HCT116 (cell line): ENCODE results near the gene SGCB. TPM values are rescaled to one million over a fixed set of nuclear protein-coding genes. Genes with fewer than 3 reads are reported as not detected.

Experiments used
- ATAC-seq: fragments of 200-7000 bp; cut with Tn5 transposase; 2 replicates; pipeline ENCODE4 v1.9.1; 2020; ENCODE audit warnings: mild to moderate bottlenecking, moderate library complexity
- BruUV-seq: library from RNA; stranded (reverse); fragments of 400-500 nt; replicated peaks from 2 replicates; lab custom pipeline; 2021; lab: Mats Ljungman, UMichigan
- CTCF ChIA-PET: fragments of 300-600 bp; sonication (Branson Sonifier 250); formaldehyde crosslinking; loops from one replicate; lab custom pipeline; 2021; ENCODE audit warnings: antibody characterized with exemption; lab: Charles Lee
- POLR2A ChIA-PET: fragments of 300-600, 350-600 bp; sonication (Branson Sonifier 250); formaldehyde crosslinking; loops from one replicate; lab custom pipeline; 2021; ENCODE audit warnings: antibody characterized with exemption; lab: Charles Lee
- RAD21 ChIA-PET, 2 experiments: fragments of 300-600 bp; sonication (Branson Sonifier 250); formaldehyde crosslinking; loops; one replicate each; lab custom pipeline; 2023; ENCODE audit warnings: low total read pairs in 2 of 2; ENCODE audit not compliant: uncharacterized antibody in 2 of 2, unreplicated experiment in 2 of 2, low non-redundant PET in 1 of 2; lab: Charles Lee
- DNase-seq: peaks from one replicate; pipeline ENCODE4 v3.0.0-alpha.2; 2010; ENCODE audit warnings: low read depth, low spot score
- H2AFZ ChIP-seq: fragments of 200-600 bp; shearing (Covaris generic), sonication (generic); 2 replicates; pipeline ENCODE4 v1.6.1; 2017; ENCODE audit warnings: low read depth, mixed run types, mixed read lengths, antibody characterized with exemption, low read length; ENCODE audit not compliant: poor library complexity, severe bottlenecking
- H3K27ac ChIP-seq: 2 replicates; pipeline ENCODE4 v1.5.1; 2012; ENCODE audit warnings: low read depth, low read length
- H3K27me3 ChIP-seq: fragments of 200-600 bp; sonication (generic); 2 replicates; pipeline ENCODE4 v1.6.1; 2016; ENCODE audit warnings: mixed run types, low read length, mixed read lengths; ENCODE audit not compliant: insufficient read depth
- H3K36me3 ChIP-seq, 2 experiments: fragments of 200-500 bp in 1 of 2; fragments of 200-600 bp in 1 of 2; sonication (Bioruptor generic) in 1 of 2; sonication (generic) in 1 of 2; 2 replicates each; pipeline versions ENCODE4 v1.5.1 to v1.6.1; 2014 to 2016; ENCODE audit warnings: low read length in 2 of 2, inconsistent platforms in 1 of 2, mixed read lengths in 1 of 2, mixed run types in 1 of 2; ENCODE audit not compliant: insufficient read depth in 2 of 2, control insufficient read depth in 1 of 2
- H3K4me1 ChIP-seq, 2 experiments: fragments of 200-600 bp in 1 of 2; sonication (generic) in 1 of 2; 2 replicates each; pipeline versions ENCODE4 v1.5.1 to v1.6.1; 2012 to 2017; ENCODE audit warnings: low read length in 2 of 2, inconsistent platforms in 1 of 2, mild to moderate bottlenecking in 1 of 2, mixed read lengths in 1 of 2, mixed run types in 1 of 2, moderate library complexity in 1 of 2; ENCODE audit not compliant: insufficient read depth in 2 of 2, control insufficient read depth in 1 of 2
- H3K4me2 ChIP-seq: fragments of 200-600 bp; sonication (generic); 2 replicates; pipeline ENCODE4 v1.6.1; 2017; ENCODE audit warnings: mixed run types, low read length, mixed read lengths
- H3K4me3 ChIP-seq, 2 experiments: fragments of 200-600 bp in 1 of 2; sonication (generic) in 1 of 2; replicated peaks in 1 of 2; 2 replicates each; pipeline ENCODE4 v1.5.1; 2011 to 2016; ENCODE audit warnings: low read length in 2 of 2, control low read depth in 1 of 2, low read depth in 1 of 2, mild to moderate bottlenecking in 1 of 2, mixed read lengths in 1 of 2, mixed run types in 1 of 2
- H3K79me2 ChIP-seq: fragments of 200-600 bp; sonication (generic); 2 replicates; pipeline ENCODE4 v1.6.1; 2017; ENCODE audit warnings: mild to moderate bottlenecking, mixed run types, low read length, moderate library complexity, mixed read lengths; ENCODE audit not compliant: insufficient read depth
- H3K9ac ChIP-seq: fragments of 200-600 bp; sonication (generic); 2 replicates; pipeline ENCODE4 v1.6.1; 2016; ENCODE audit warnings: low read length, mixed read lengths
- H3K9me2 ChIP-seq: fragments of 200-600 bp; sonication (generic), shearing (Covaris generic); 2 replicates; pipeline ENCODE4 v1.6.1; 2017; ENCODE audit warnings: mixed run types, mild to moderate bottlenecking, moderate library complexity; ENCODE audit not compliant: insufficient read depth
- H3K9me3 ChIP-seq, 2 experiments: fragments of 200-500 bp in 1 of 2; fragments of 200-600 bp in 1 of 2; sonication (Bioruptor generic) in 1 of 2; sonication (generic) in 1 of 2; 2 replicates each; pipeline ENCODE4 v1.6.1; 2014 to 2017; ENCODE audit warnings: low read length in 2 of 2, mixed read lengths in 2 of 2, inconsistent platforms in 1 of 2, low read depth in 1 of 2, mild to moderate bottlenecking in 1 of 2, mixed run types in 1 of 2, moderate library complexity in 1 of 2; ENCODE audit not compliant: control insufficient read depth in 1 of 2, insufficient read depth in 1 of 2
- H4K20me1 ChIP-seq: fragments of 200-600 bp; sonication (generic), shearing (Covaris generic); 2 replicates; pipeline ENCODE4 v1.6.1; 2017; ENCODE audit warnings: mixed run types, mild to moderate bottlenecking, moderate library complexity; ENCODE audit not compliant: insufficient read depth
- CEBPB ChIP-seq: IDR thresholded peaks from 2 replicates; pipeline ENCODE4 v1.6.1; 2012; ENCODE audit warnings: low read depth
- EGR1 ChIP-seq: IDR thresholded peaks from 2 replicates; pipeline ENCODE4 v1.6.1; 2012; ENCODE audit warnings: low read depth
- EZH2 ChIP-seq: fragments of 200-600 bp; sonication (generic); IDR thresholded peaks from 2 replicates; pipeline ENCODE4 v1.6.1; 2017; ENCODE audit warnings: antibody characterized with exemption, mixed run types
- FOSL1 ChIP-seq: IDR thresholded peaks from 2 replicates; pipeline ENCODE4 v1.6.1; 2012; ENCODE audit warnings: low read depth
- MAX ChIP-seq: IDR thresholded peaks from 2 replicates; pipeline ENCODE4 v1.6.1; 2012
- POLR2A ChIP-seq: IDR thresholded peaks from 2 replicates; pipeline ENCODE4 v1.7.0; 2011; ENCODE audit warnings: borderline replicate concordance; ENCODE audit not compliant: insufficient read depth, insufficient read length; ENCODE audit errors: extremely low read depth
- POLR2AphosphoS5 ChIP-seq: IDR thresholded peaks from 2 replicates; pipeline ENCODE4 v1.6.1; 2011; ENCODE audit warnings: mild to moderate bottlenecking, low read depth, low read length, moderate library complexity
- REST ChIP-seq: IDR thresholded peaks from 2 replicates; pipeline ENCODE4 v1.6.1; 2012; ENCODE audit warnings: low read depth
- SRF ChIP-seq: IDR thresholded peaks from 2 replicates; pipeline ENCODE4 v1.6.1; 2012; ENCODE audit warnings: low read depth
- TCF7L2 ChIP-seq: IDR thresholded peaks from 2 replicates; pipeline ENCODE4 v1.7.0; 2011; ENCODE audit warnings: borderline replicate concordance, inconsistent platforms; ENCODE audit not compliant: insufficient read depth, insufficient read length; ENCODE audit errors: extremely low read depth
- YY1 ChIP-seq: IDR thresholded peaks from 2 replicates; pipeline ENCODE4 v1.6.1; 2011; ENCODE audit warnings: low read length, low read depth, moderate library complexity, mild to moderate bottlenecking; ENCODE audit not compliant: insufficient replicate concordance; ENCODE audit errors: extremely low read depth
- ZFX ChIP-seq: fragments of 450-650 bp; IDR thresholded peaks from 2 replicates; pipeline ENCODE4 v1.6.1; 2017
- intact Hi-C: fragments of 100-400 bp; cut with micrococcal nuclease; formaldehyde crosslinking; loops from 2 replicates; pipeline ENCODE4 v1.10.0; 2022
- total RNA-seq: library from RNA; stranded (reverse); gene quantifications from one replicate; pipeline ENCODE4 v1.2.1, GENCODE V29; 2021; ENCODE audit not compliant: unreplicated experiment

The SGCB gene
- total RNA-seq, 1 experiment from 2014 or later = 18.3 TPM

- H3K4me2 ChIP-seq = no peak overlapping the region
- ChIA-PET RAD21 (no interaction called here), CTCF (no interaction called here), POLR2A (no interaction called here)
- H4K20me1 ChIP-seq = no peaks in the 10 kb centered on the region
- H3K79me2 ChIP-seq = no peaks in the 10 kb centered on the region
- H3K9me3 ChIP-seq = no peaks in the 10 kb centered on the region
- DNase-seq (no peak), ATAC-seq (no peak)
- TF ChIP-seq EGR1 = no peak
- no peak for TF ChIP-seq POLR2A
- no peak for TF ChIP-seq MAX
- no peak for TF ChIP-seq REST
- H3K9me2 ChIP-seq = no peaks in the 10 kb centered on the region
- no peak overlapping the region for H3K9ac ChIP-seq
- no TSS peak for BruUV-seq
- intact Hi-C loops = no loop called here
- H3K4me3 ChIP-seq = no peak overlapping the region
- no peak overlapping the region for H3K27ac ChIP-seq
- H3K27me3 ChIP-seq = no peaks in the 10 kb centered on the region
- H3K4me1 ChIP-seq = no peaks in the 10 kb centered on the region
- no peak overlapping the region for H2AFZ ChIP-seq
- no peaks in the 10 kb centered on the region for H3K36me3 ChIP-seq
Observed at GRCh38 chr4:52001616-52002015, 36.5 kb downstream of the SGCB start.

- no peak for ATAC-seq
- no peak overlapping the region for H3K9ac ChIP-seq
- ChIA-PET CTCF (no interaction called here), RAD21 (no interaction called here), POLR2A (no interaction called here)
- no TSS peak for BruUV-seq
- H3K9me3 ChIP-seq = no peaks in the 10 kb centered on the region
- H3K4me2 ChIP-seq = no peak overlapping the region
- H4K20me1 ChIP-seq = no peaks in the 10 kb centered on the region
- H3K27ac ChIP-seq = no peak overlapping the region
- no peaks in the 10 kb centered on the region for H3K36me3 ChIP-seq
- H3K4me1 ChIP-seq = no peaks in the 10 kb centered on the region
- intact Hi-C loops = loop anchor here (10.0 kb wide), 1 partner anchor 46 kb away; no protein-coding TSS in a partner anchor
- H3K27me3 ChIP-seq = no peaks in the 10 kb centered on the region
- H3K4me3 ChIP-seq = no peak overlapping the region
- DNase-seq = no peak
- no peaks in the 10 kb centered on the region for H3K79me2 ChIP-seq
- no peaks in the 10 kb centered on the region for H3K9me2 ChIP-seq
- H2AFZ ChIP-seq = no peak overlapping the region
- no peak for TF ChIP-seq SRF
- no peak for TF ChIP-seq REST
- no peak for TF ChIP-seq ZFX
- no peak for TF ChIP-seq CEBPB
- TF ChIP-seq YY1 = no peak
- TF ChIP-seq FOSL1 = no peak
- no peak for TF ChIP-seq EZH2
- TF ChIP-seq EGR1 = no peak
- no peak for TF ChIP-seq TCF7L2
- no peak for TF ChIP-seq POLR2AphosphoS5
- no peak for TF ChIP-seq POLR2A
Observed at GRCh38 chr4:51999250-51999649, 38.8 kb downstream of the SGCB start.
